HepG2 (cell line): ENCODE results near the gene SLC2A2. TPM values are rescaled to one million over a fixed set of nuclear protein-coding genes. Genes with fewer than 3 reads are reported as not detected.

Source experiments
- CBX5 ChIP-seq: sonication (generic); formaldehyde crosslinking; IDR thresholded peaks from 2 replicates; pipeline ENCODE4 v1.4.0; 2020; ENCODE audit warnings: missing genetic modification reagents, borderline replicate concordance
- DPF2 ChIP-seq: sonication (generic); formaldehyde crosslinking; IDR thresholded peaks from 2 replicates; pipeline ENCODE4 v1.4.0; 2020; ENCODE audit warnings: mild to moderate bottlenecking, low read depth, missing genetic modification reagents, borderline replicate concordance
- MAFF ChIP-seq: IDR thresholded peaks from 2 replicates; pipeline ENCODE4 v1.6.1; 2011; ENCODE audit warnings: low read depth, low read length, improper control_type of control experiment
- MIER3 ChIP-seq: IDR thresholded peaks from 2 replicates; pipeline ENCODE4 v1.6.1; 2016; ENCODE audit warnings: missing compliant biosample characterization, borderline replicate concordance
- NFIB ChIP-seq: sonication (generic); formaldehyde crosslinking; IDR thresholded peaks from 2 replicates; pipeline ENCODE4 v1.9.0; 2021; ENCODE audit warnings: missing genetic modification reagents, mild to moderate bottlenecking, borderline replicate concordance
- RARA ChIP-seq: IDR thresholded peaks from 2 replicates; pipeline ENCODE4 v1.6.1; 2016; ENCODE audit warnings: missing genetic modification reagents, missing compliant biosample characterization
- SPEN ChIP-seq: sonication (generic); formaldehyde crosslinking; IDR thresholded peaks from 2 replicates; pipeline ENCODE4 v1.5.1; 2020; ENCODE audit warnings: low read depth, mild to moderate bottlenecking, missing genetic modification reagents
- ZBTB7B ChIP-seq: sonication (generic); formaldehyde crosslinking; IDR thresholded peaks from 2 replicates; pipeline ENCODE4 v1.4.0; 2020; ENCODE audit warnings: missing genetic modification reagents
- ZEB1 ChIP-seq: IDR thresholded peaks from 2 replicates; pipeline ENCODE4 v1.6.1; 2012; ENCODE audit warnings: mild to moderate bottlenecking, low read depth, inconsistent platforms; ENCODE audit not compliant: insufficient replicate concordance
- ZIK1 ChIP-seq: sonication (generic); formaldehyde crosslinking; IDR thresholded peaks from 2 replicates; pipeline ENCODE4 v1.5.0; 2020; ENCODE audit warnings: mild to moderate bottlenecking, low read depth, missing genetic modification reagents, borderline replicate concordance
- ZNF12 ChIP-seq: sonication (generic); formaldehyde crosslinking; IDR thresholded peaks from 2 replicates; pipeline ENCODE4 v1.5.0; 2020; ENCODE audit warnings: missing genetic modification reagents
- ZNF253 ChIP-seq: sonication (generic); formaldehyde crosslinking; IDR thresholded peaks from 2 replicates; pipeline ENCODE4 v1.8.0; 2022; ENCODE audit warnings: mild to moderate bottlenecking, missing genetic modification reagents, borderline replicate concordance
- ZNF839 ChIP-seq: sonication (generic); formaldehyde crosslinking; IDR thresholded peaks from 2 replicates; pipeline ENCODE4 v1.4.0; 2020; ENCODE audit warnings: missing genetic modification reagents, mild to moderate bottlenecking, borderline replicate concordance
- ZSCAN20 ChIP-seq: sonication (generic); formaldehyde crosslinking; IDR thresholded peaks from 2 replicates; pipeline ENCODE4 v1.4.0; 2020; ENCODE audit warnings: missing genetic modification reagents, mild to moderate bottlenecking, borderline replicate concordance
- polyA plus RNA-seq, 8 experiments: library from polyadenylated mRNA; depleted of rRNA in 3 of 8; stranded (reverse) in 7 of 8; unstranded in 1 of 8; fragments of >200 nt; fragmentation: Illumina TruSeq in 4 of 8; extraction: Trizol in 4 of 8; gene quantifications; 2 replicates each; pipeline versions ENCODE4 v1.2.1 to v1.2.3, GENCODE V29; 2011 to 2016; ENCODE audit warnings: low read depth in 4 of 8, missing spikeins in 1 of 8, mixed read lengths in 1 of 8; ENCODE audit not compliant: insufficient read depth in 1 of 8
- total RNA-seq, 5 experiments: library from RNA; depleted of rRNA; stranded (reverse); fragments of >200 nt; fragmentation: Illumina TruSeq; extraction: Trizol; gene quantifications; 2 replicates each; pipeline ENCODE4 v1.2.3, GENCODE V29; 2016; ENCODE audit warnings: low read depth in 1 of 5
- TF ChIP-seq, protein P1 (sequence below): sonication (generic); formaldehyde crosslinking; IDR thresholded peaks from 2 replicates; pipeline ENCODE4 v1.9.0; 2021; ENCODE audit warnings: missing genetic modification reagents, mild to moderate bottlenecking, borderline replicate concordance
- TF ChIP-seq, protein P2 (sequence below): sonication (generic); formaldehyde crosslinking; IDR thresholded peaks from 2 replicates; pipeline ENCODE4 v1.9.0; 2021; ENCODE audit warnings: mild to moderate bottlenecking, missing genetic modification reagents
- TF ChIP-seq, protein P3 (sequence below): sonication (generic); formaldehyde crosslinking; IDR thresholded peaks from 2 replicates; pipeline ENCODE4 v1.4.0; 2020; ENCODE audit warnings: missing genetic modification reagents
- TF ChIP-seq, protein P4 (sequence below): sonication (generic); formaldehyde crosslinking; IDR thresholded peaks from 2 replicates; pipeline ENCODE4 v1.4.0; 2020; ENCODE audit warnings: missing genetic modification reagents
- TF ChIP-seq, protein P5 (sequence below): sonication (generic); formaldehyde crosslinking; IDR thresholded peaks from 2 replicates; pipeline ENCODE4 v1.4.0; 2020; ENCODE audit warnings: missing genetic modification reagents; ENCODE audit errors: not compliant biosample characterization

The SLC2A2 gene
- total and polyA plus RNA-seq, 2 of the 13 experiments (the other 11 are each of a cell fraction or from before 2014, with no cell fraction given) = 19.5 to 23.2 TPM

DNA sequence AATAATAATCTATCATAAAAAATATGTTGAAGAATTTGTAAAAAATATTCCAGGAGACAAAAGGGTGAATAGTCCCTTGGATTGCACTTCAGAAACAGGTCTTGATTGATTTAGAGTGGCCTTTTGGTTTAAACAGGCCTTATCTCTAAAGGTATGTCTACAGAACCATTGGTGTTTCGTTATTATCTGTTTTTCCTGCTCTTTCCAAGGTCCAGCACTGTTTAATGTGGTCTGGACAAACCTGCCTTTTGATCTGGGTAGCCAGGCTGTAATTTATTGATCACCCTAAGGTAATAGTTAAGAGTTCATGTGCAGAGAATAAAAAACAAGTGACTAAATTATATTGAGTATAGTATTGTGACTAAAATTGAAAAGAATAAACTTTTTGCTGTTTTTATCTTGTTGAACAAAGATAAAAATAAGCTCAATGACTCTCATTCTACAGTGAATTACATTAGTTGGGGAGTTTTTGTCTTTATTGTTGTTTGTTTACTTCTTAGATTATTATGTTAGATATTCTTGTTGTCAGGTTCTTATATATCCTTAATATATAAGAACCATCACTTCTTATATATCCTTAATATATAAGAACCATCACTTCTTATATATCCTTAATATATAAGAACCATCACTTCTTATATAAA is 25.1 kb downstream of the SLC2A2 start (continued):
- TF ChIP-seq, protein P1, sequence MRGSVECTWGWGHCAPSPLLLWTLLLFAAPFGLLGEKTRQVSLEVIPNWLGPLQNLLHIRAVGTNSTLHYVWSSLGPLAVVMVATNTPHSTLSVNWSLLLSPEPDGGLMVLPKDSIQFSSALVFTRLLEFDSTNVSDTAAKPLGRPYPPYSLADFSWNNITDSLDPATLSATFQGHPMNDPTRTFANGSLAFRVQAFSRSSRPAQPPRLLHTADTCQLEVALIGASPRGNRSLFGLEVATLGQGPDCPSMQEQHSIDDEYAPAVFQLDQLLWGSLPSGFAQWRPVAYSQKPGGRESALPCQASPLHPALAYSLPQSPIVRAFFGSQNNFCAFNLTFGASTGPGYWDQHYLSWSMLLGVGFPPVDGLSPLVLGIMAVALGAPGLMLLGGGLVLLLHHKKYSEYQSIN (CRISPR knock-in tag) = no peak
- TF ChIP-seq ZSCAN20 (CRISPR knock-in tag) = 0 out of 2 replicates have a peak, but pooled peaks have one; percentile 31
- no peak for TF ChIP-seq MAFF
- no peak for TF ChIP-seq SPEN (CRISPR knock-in tag)
- no peak for TF ChIP-seq NFIB (CRISPR knock-in tag)
- TF ChIP-seq, protein P2, sequence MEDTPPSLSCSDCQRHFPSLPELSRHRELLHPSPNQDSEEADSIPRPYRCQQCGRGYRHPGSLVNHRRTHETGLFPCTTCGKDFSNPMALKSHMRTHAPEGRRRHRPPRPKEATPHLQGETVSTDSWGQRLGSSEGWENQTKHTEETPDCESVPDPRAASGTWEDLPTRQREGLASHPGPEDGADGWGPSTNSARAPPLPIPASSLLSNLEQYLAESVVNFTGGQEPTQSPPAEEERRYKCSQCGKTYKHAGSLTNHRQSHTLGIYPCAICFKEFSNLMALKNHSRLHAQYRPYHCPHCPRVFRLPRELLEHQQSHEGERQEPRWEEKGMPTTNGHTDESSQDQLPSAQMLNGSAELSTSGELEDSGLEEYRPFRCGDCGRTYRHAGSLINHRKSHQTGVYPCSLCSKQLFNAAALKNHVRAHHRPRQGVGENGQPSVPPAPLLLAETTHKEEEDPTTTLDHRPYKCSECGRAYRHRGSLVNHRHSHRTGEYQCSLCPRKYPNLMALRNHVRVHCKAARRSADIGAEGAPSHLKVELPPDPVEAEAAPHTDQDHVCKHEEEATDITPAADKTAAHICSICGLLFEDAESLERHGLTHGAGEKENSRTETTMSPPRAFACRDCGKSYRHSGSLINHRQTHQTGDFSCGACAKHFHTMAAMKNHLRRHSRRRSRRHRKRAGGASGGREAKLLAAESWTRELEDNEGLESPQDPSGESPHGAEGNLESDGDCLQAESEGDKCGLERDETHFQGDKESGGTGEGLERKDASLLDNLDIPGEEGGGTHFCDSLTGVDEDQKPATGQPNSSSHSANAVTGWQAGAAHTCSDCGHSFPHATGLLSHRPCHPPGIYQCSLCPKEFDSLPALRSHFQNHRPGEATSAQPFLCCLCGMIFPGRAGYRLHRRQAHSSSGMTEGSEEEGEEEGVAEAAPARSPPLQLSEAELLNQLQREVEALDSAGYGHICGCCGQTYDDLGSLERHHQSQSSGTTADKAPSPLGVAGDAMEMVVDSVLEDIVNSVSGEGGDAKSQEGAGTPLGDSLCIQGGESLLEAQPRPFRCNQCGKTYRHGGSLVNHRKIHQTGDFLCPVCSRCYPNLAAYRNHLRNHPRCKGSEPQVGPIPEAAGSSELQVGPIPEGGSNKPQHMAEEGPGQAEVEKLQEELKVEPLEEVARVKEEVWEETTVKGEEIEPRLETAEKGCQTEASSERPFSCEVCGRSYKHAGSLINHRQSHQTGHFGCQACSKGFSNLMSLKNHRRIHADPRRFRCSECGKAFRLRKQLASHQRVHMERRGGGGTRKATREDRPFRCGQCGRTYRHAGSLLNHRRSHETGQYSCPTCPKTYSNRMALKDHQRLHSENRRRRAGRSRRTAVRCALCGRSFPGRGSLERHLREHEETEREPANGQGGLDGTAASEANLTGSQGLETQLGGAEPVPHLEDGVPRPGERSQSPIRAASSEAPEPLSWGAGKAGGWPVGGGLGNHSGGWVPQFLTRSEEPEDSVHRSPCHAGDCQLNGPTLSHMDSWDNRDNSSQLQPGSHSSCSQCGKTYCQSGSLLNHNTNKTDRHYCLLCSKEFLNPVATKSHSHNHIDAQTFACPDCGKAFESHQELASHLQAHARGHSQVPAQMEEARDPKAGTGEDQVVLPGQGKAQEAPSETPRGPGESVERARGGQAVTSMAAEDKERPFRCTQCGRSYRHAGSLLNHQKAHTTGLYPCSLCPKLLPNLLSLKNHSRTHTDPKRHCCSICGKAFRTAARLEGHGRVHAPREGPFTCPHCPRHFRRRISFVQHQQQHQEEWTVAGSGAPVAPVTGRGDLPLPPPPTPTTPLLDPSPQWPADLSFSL (CRISPR knock-in tag) = no peak
- no peak for TF ChIP-seq CBX5 (CRISPR knock-in tag)
- TF ChIP-seq, protein P3, sequence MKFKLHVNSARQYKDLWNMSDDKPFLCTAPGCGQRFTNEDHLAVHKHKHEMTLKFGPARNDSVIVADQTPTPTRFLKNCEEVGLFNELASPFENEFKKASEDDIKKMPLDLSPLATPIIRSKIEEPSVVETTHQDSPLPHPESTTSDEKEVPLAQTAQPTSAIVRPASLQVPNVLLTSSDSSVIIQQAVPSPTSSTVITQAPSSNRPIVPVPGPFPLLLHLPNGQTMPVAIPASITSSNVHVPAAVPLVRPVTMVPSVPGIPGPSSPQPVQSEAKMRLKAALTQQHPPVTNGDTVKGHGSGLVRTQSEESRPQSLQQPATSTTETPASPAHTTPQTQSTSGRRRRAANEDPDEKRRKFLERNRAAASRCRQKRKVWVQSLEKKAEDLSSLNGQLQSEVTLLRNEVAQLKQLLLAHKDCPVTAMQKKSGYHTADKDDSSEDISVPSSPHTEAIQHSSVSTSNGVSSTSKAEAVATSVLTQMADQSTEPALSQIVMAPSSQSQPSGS = peak; percentile 92
- TF ChIP-seq ZBTB7B (CRISPR knock-in tag) = peak; percentile 65; the same call in 1 of the 2 replicates
- TF ChIP-seq ZNF12 (CRISPR knock-in tag) = no peak
- TF ChIP-seq ZNF839 (CRISPR knock-in tag) = no peak
- TF ChIP-seq ZEB1 = peak; percentile 59
- no peak for TF ChIP-seq ZIK1 (CRISPR knock-in tag)
- TF ChIP-seq, protein P4, sequence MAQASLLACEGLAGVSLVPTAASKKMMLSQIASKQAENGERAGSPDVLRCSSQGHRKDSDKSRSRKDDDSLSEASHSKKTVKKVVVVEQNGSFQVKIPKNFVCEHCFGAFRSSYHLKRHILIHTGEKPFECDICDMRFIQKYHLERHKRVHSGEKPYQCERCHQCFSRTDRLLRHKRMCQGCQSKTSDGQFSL (CRISPR knock-in tag) = no peak; the same call in 1 of the 2 replicates
- TF ChIP-seq, protein P5, sequence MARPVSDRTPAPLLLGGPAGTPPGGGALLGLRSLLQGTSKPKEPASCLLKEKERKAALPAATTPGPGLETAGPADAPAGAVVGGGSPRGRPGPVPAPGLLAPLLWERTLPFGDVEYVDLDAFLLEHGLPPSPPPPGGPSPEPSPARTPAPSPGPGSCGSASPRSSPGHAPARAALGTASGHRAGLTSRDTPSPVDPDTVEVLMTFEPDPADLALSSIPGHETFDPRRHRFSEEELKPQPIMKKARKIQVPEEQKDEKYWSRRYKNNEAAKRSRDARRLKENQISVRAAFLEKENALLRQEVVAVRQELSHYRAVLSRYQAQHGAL (CRISPR knock-in tag) = no peak
- TF ChIP-seq ZNF253 (CRISPR knock-in tag) = no peak
- TF ChIP-seq RARA (CRISPR knock-in tag) = peak; percentile 92
- TF ChIP-seq DPF2 = peak; percentile 94
- peak; percentile 80; the same call in 1 of the 2 replicates for TF ChIP-seq MIER3
